GM23338 (cell line): ENCODE measurements around the gene UPF1. TPM values are rescaled to one million over a fixed set of nuclear protein-coding genes. Genes with fewer than 3 reads are reported as not detected.
A peak's percentile ranks its signal among the peaks of the same experiment; 100 is the strongest.

Experiments used
- ATAC-seq: fragments of 200-7000 bp; cut with Tn5 transposase; 3 replicates; pipeline ENCODE4 v1.9.1; 2020
- DNase-seq: peaks from one replicate; pipeline ENCODE4 v3.0.0-alpha.2; 2015; ENCODE audit warnings: low spot score
- H2AFZ ChIP-seq: fragments of 200-600 bp; sonication (generic); 2 replicates; pipeline ENCODE4 v1.8.0; 2016; ENCODE audit warnings: antibody characterized with exemption, mild to moderate bottlenecking, moderate library complexity
- H3F3A ChIP-seq: fragments of 200-600 bp; sonication (generic); replicated peaks from 2 replicates; pipeline ENCODE4 v1.8.0; 2017; ENCODE audit warnings: antibody characterized with exemption, mixed run types, low read depth
- H3K27ac ChIP-seq: fragments of 200-600 bp; sonication (generic); 2 replicates; pipeline ENCODE4 v1.6.1; 2016; ENCODE audit warnings: low read depth
- H3K27me3 ChIP-seq: fragments of 200-600 bp; sonication (generic); 2 replicates; pipeline ENCODE4 v1.8.0; 2016; ENCODE audit warnings: mild to moderate bottlenecking, mixed run types, moderate library complexity; ENCODE audit not compliant: insufficient read depth
- H3K36me3 ChIP-seq: fragments of 200-600 bp; sonication (generic); 2 replicates; pipeline ENCODE4 v1.8.0; 2016; ENCODE audit warnings: mild to moderate bottlenecking; ENCODE audit not compliant: insufficient read depth
- H3K4me1 ChIP-seq: fragments of 200-600 bp; sonication (generic); 2 replicates; pipeline ENCODE4 v1.8.0; 2016; ENCODE audit warnings: mild to moderate bottlenecking, moderate library complexity; ENCODE audit not compliant: insufficient read depth
- H3K4me2 ChIP-seq: fragments of 200-600 bp; sonication (generic); 2 replicates; pipeline ENCODE4 v1.7.1; 2017; ENCODE audit warnings: mixed run types
- H3K4me3 ChIP-seq: fragments of 200-600 bp; sonication (generic); 2 replicates; pipeline ENCODE4 v1.6.1; 2016; ENCODE audit warnings: mixed run types
- H3K79me2 ChIP-seq: fragments of 200-600 bp; sonication (generic); replicated peaks from 2 replicates; pipeline ENCODE4 v1.8.0; 2017; ENCODE audit warnings: mild to moderate bottlenecking; ENCODE audit not compliant: insufficient read depth
- H3K9me2 ChIP-seq: fragments of 200-600 bp; sonication (generic); 2 replicates; pipeline ENCODE4 v1.8.0; 2017; ENCODE audit not compliant: insufficient read depth
- H4K20me1 ChIP-seq: fragments of 200-600 bp; sonication (generic); replicated peaks from 2 replicates; pipeline ENCODE4 v1.8.0; 2017; ENCODE audit warnings: mild to moderate bottlenecking; ENCODE audit not compliant: insufficient read depth
- H3K27ac Mint-ChIP-seq: 2 replicates; pipeline ENCODE4 v1.8.0; 2020; ENCODE audit warnings: inconsistent platforms, mild to moderate bottlenecking, moderate library complexity, mixed read lengths
- H3K27me3 Mint-ChIP-seq: 3 replicates; pipeline ENCODE4 v1.8.0; 2022; ENCODE audit warnings: low read depth, mild to moderate bottlenecking, moderate library complexity, mixed read lengths, inconsistent platforms; ENCODE audit not compliant: insufficient read depth, poor library complexity
- H3K36me3 Mint-ChIP-seq: 3 replicates; pipeline ENCODE4 v1.8.0; 2021; ENCODE audit warnings: low read depth, mild to moderate bottlenecking, inconsistent platforms, moderate library complexity, mixed read lengths
- H3K4me1 Mint-ChIP-seq: 3 replicates; pipeline ENCODE4 v1.8.0; 2020; ENCODE audit warnings: mild to moderate bottlenecking, inconsistent platforms, mixed read lengths
- H3K4me3 Mint-ChIP-seq: 3 replicates; pipeline ENCODE4 v1.8.0; 2021; ENCODE audit warnings: moderate library complexity, mild to moderate bottlenecking, inconsistent platforms, mixed read lengths
- H3K9me3 Mint-ChIP-seq: 3 replicates; pipeline ENCODE4 v1.8.0; 2020; ENCODE audit warnings: moderate library complexity, mild to moderate bottlenecking, inconsistent platforms, mixed read lengths
- CREB1 ChIP-seq: fragments of 250-450 bp; sonication (Bioruptor Pico); IDR thresholded peaks from 2 replicates; pipeline ENCODE4 v1.5.0; 2020; ENCODE audit warnings: low read depth, mild to moderate bottlenecking, moderate library complexity
- EZH2 ChIP-seq: fragments of 200-600 bp; sonication (generic); IDR thresholded peaks from one replicate; pipeline ENCODE4 v1.8.0; 2017; ENCODE audit warnings: antibody characterized with exemption, mild to moderate bottlenecking, low read depth; ENCODE audit not compliant: unreplicated experiment
- EZH2phosphoT487 ChIP-seq: fragments of 200-600 bp; sonication (generic); IDR thresholded peaks from one replicate; pipeline ENCODE4 v1.8.1; 2018; ENCODE audit warnings: antibody characterized with exemption; ENCODE audit not compliant: unreplicated experiment
- polyA plus RNA-seq: library from polyadenylated mRNA; unstranded; fragments of >200 nt; fragmentation: Nextera tagmentation; extraction: Ambion mirVana; gene quantifications from 2 replicates; pipeline ENCODE4 v1.2.1, GENCODE V29; 2016
- total RNA-seq: library from RNA; depleted of rRNA; stranded (reverse); fragments of >200 nt; shearing (Covaris generic); gene quantifications from 2 replicates; pipeline ENCODE4 v1.2.3, GENCODE V29; 2014
- TF ChIP-seq, protein P1 (sequence below): IDR thresholded peaks from one replicate; pipeline ENCODE4 v1.6.1; 2018; ENCODE audit warnings: antibody characterized with exemption; ENCODE audit not compliant: unreplicated experiment
- TF ChIP-seq, protein P2 (sequence below): IDR thresholded peaks from 2 replicates; pipeline ENCODE4 v1.6.1; 2016; ENCODE audit warnings: antibody characterized with exemption
- TF ChIP-seq, protein P3 (sequence below): fragments of 250-450 bp; sonication (Bioruptor Pico); IDR thresholded peaks from 2 replicates; pipeline ENCODE4 v1.5.0; 2020; ENCODE audit warnings: mild to moderate bottlenecking, moderate library complexity

UPF1 gene
- total and polyA plus RNA-seq, 2 experiments from 2014 or later, result 13.8 to 138 TPM

DNA sequence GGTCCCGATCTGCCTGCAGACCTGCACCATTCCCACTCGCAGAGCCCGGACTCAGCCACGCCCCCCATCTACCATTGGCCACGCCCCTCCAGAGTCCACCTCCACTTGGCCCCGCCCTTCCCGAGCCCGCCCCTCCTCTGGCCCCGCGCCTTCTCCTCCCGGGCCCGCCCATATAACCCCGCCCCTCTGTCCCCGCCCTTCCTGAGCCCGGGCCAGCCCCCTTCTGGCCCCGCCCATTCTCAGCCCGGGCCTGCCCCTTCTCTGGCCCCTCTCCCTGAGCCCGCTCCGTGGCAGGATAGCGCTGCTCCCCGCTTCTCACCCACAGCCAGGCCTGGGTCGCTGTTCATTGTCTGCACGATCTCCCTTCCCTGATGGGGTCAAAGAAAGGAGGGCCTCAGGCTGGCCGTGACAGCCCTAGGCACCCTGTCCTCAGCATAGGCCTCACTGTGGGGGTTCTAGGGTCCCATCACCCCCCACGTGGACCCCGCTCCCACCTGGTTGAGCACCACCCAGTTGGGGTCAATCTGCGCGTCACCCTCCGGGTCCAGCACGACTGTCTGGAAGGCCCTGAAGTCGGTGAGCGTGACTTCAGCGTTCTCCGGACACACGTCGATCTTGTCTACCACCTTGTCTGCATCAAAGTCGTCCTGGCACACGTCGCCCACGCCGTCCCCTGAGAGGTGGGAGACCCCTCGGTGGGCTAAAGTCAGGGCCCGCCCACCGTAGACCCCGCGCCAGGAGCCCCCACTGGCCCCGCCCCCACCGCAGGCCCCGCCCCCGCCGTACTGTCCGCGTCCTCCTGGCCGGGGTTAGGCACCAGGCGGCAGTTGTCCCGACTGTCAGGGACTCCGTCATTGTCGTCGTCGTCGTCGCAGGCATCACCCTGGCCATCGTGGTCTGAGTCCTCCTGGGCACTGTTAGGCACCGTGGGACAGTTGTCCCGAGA, 46.3 kb upstream of the UPF1 start (continued):
- TF ChIP-seq, protein P1, sequence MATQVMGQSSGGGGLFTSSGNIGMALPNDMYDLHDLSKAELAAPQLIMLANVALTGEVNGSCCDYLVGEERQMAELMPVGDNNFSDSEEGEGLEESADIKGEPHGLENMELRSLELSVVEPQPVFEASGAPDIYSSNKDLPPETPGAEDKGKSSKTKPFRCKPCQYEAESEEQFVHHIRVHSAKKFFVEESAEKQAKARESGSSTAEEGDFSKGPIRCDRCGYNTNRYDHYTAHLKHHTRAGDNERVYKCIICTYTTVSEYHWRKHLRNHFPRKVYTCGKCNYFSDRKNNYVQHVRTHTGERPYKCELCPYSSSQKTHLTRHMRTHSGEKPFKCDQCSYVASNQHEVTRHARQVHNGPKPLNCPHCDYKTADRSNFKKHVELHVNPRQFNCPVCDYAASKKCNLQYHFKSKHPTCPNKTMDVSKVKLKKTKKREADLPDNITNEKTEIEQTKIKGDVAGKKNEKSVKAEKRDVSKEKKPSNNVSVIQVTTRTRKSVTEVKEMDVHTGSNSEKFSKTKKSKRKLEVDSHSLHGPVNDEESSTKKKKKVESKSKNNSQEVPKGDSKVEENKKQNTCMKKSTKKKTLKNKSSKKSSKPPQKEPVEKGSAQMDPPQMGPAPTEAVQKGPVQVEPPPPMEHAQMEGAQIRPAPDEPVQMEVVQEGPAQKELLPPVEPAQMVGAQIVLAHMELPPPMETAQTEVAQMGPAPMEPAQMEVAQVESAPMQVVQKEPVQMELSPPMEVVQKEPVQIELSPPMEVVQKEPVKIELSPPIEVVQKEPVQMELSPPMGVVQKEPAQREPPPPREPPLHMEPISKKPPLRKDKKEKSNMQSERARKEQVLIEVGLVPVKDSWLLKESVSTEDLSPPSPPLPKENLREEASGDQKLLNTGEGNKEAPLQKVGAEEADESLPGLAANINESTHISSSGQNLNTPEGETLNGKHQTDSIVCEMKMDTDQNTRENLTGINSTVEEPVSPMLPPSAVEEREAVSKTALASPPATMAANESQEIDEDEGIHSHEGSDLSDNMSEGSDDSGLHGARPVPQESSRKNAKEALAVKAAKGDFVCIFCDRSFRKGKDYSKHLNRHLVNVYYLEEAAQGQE, result no peak
- TF ChIP-seq EZH2phosphoT487, result no peak
- TF ChIP-seq, protein P2, sequence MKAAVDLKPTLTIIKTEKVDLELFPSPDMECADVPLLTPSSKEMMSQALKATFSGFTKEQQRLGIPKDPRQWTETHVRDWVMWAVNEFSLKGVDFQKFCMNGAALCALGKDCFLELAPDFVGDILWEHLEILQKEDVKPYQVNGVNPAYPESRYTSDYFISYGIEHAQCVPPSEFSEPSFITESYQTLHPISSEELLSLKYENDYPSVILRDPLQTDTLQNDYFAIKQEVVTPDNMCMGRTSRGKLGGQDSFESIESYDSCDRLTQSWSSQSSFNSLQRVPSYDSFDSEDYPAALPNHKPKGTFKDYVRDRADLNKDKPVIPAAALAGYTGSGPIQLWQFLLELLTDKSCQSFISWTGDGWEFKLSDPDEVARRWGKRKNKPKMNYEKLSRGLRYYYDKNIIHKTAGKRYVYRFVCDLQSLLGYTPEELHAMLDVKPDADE, result no peak

DNA sequence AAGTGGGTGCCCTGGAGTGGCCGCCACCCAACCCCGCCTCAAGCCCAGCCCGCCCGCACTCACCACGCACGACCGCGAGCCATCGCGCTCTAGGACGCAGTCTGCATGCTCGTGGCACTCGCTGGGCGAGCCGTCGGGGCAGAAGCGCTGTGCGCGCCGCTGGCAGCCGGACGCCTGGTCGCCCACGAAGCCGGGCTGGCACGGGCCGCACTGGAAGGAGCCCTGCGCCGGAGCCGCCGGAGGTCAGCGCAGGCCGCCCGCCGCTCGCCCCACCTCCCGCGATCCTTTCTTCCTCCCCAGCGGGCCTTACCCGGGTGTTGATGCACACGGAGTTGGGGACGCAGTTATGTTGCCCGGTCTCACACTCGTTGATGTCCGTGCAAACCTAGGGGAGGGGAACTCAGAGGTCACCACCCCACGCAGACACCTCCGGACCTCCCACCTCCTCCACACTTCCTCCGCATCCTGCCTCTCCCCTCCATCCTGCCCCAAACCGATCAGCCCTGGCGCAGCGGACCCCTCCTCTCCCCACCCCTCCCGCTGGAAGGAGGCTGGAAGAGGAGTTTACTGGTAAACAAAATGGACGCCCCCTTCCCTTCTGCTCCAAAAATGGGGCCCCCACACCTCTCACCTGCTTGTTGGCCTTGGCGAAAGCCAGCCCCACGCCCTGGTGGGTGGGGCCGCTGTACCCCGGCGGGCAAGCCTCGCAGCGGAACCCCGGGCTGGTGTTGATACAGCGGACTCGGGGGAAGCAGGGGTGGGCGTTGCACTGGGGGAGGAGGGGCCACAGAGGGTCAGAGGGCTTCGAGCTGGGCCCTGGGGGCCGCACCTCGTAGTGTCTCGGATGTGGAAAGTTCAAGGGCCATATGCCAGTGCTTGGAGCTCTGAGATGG, 43.0 kb upstream of the UPF1 start:
- TF ChIP-seq EZH2, result peak; percentile 58
- no peak for TF ChIP-seq CREB1
- TF ChIP-seq, protein P2, result no peak
- TF ChIP-seq, protein P3, sequence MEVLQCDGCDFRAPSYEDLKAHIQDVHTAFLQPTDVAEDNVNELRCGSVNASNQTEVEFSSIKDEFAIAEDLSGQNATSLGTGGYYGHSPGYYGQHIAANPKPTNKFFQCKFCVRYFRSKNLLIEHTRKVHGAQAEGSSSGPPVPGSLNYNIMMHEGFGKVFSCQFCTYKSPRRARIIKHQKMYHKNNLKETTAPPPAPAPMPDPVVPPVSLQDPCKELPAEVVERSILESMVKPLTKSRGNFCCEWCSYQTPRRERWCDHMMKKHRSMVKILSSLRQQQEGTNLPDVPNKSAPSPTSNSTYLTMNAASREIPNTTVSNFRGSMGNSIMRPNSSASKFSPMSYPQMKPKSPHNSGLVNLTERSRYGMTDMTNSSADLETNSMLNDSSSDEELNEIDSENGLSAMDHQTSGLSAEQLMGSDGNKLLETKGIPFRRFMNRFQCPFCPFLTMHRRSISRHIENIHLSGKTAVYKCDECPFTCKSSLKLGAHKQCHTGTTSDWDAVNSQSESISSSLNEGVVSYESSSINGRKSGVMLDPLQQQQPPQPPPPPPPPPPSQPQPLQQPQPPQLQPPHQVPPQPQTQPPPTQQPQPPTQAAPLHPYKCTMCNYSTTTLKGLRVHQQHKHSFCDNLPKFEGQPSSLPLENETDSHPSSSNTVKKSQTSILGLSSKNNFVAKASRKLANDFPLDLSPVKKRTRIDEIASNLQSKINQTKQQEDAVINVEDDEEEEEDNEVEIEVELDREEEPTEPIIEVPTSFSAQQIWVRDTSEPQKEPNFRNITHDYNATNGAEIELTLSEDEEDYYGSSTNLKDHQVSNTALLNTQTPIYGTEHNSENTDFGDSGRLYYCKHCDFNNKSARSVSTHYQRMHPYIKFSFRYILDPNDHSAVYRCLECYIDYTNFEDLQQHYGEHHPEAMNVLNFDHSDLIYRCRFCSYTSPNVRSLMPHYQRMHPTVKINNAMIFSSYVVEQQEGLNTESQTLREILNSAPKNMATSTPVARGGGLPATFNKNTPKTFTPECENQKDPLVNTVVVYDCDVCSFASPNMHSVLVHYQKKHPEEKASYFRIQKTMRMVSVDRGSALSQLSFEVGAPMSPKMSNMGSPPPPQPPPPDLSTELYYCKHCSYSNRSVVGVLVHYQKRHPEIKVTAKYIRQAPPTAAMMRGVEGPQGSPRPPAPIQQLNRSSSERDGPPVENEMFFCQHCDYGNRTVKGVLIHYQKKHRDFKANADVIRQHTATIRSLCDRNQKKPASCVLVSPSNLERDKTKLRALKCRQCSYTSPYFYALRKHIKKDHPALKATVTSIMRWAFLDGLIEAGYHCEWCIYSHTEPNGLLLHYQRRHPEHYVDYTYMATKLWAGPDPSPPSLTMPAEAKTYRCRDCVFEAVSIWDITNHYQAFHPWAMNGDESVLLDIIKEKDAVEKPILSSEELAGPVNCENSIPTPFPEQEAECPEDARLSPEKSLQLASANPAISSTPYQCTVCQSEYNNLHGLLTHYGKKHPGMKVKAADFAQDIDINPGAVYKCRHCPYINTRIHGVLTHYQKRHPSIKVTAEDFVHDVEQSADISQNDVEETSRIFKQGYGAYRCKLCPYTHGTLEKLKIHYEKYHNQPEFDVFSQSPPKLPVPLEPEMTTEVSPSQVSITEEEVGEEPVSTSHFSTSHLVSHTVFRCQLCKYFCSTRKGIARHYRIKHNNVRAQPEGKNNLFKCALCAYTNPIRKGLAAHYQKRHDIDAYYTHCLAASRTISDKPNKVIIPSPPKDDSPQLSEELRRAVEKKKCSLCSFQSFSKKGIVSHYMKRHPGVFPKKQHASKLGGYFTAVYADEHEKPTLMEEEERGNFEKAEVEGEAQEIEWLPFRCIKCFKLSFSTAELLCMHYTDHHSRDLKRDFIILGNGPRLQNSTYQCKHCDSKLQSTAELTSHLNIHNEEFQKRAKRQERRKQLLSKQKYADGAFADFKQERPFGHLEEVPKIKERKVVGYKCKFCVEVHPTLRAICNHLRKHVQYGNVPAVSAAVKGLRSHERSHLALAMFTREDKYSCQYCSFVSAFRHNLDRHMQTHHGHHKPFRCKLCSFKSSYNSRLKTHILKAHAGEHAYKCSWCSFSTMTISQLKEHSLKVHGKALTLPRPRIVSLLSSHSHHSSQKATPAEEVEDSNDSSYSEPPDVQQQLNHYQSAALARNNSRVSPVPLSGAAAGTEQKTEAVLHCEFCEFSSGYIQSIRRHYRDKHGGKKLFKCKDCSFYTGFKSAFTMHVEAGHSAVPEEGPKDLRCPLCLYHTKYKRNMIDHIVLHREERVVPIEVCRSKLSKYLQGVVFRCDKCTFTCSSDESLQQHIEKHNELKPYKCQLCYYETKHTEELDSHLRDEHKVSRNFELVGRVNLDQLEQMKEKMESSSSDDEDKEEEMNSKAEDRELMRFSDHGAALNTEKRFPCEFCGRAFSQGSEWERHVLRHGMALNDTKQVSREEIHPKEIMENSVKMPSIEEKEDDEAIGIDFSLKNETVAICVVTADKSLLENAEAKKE (CRISPR knock-in tag), result no peak
- peak overlapping the region; percentile 87 for H3K4me2 ChIP-seq
- peak overlapping the region; percentile 67 for H3K4me3 ChIP-seq
- no peak overlapping the region for H3K27ac ChIP-seq
- peaks cover 16% of the 10 kb centered on the region for H4K20me1 ChIP-seq
- peaks cover 12% of the 10 kb centered on the region; the same call in 1 of the 2 replicates for H3K4me1 ChIP-seq
- peaks cover 98% of the 10 kb centered on the region for H3K27me3 ChIP-seq
- ATAC-seq (peak; percentile 4), DNase-seq (peak; percentile 68)
- peak overlapping the region; percentile 74 for H3K4me3 Mint-ChIP-seq
- H3K36me3 Mint-ChIP-seq, result no peaks in the 10 kb centered on the region; the same call in 2 of the 3 replicates
- H3K9me3 Mint-ChIP-seq, result peaks cover 7% of the 10 kb centered on the region
- peaks cover 16% of the 10 kb centered on the region for H3K4me1 Mint-ChIP-seq
- H3K79me2 ChIP-seq, result no peaks in the 10 kb centered on the region
- no peaks in the 10 kb centered on the region for H3K9me2 ChIP-seq
- 0 out of 2 replicates have a peak, but pooled peaks cover 6% of the 10 kb centered on the region for H3F3A ChIP-seq
- peaks cover 99% of the 10 kb centered on the region for H3K27me3 Mint-ChIP-seq
- H2AFZ ChIP-seq, result peak overlapping the region; percentile 87
- H3K27ac Mint-ChIP-seq, result no peak overlapping the region
- H3K36me3 ChIP-seq, result no peaks in the 10 kb centered on the region
